Breast epithelium (tissue), 4 donors: ENCODE data around the gene IL27RA. TPM values are rescaled to one million over a fixed set of nuclear protein-coding genes. Genes with fewer than 3 reads are reported as not detected.
"Not testable (repeated sequence)": the region's sequence is repeated elsewhere in the genome, so short reads cannot be mapped to it uniquely, and the experiment has no call there.

Experiments
- DNase-seq, 2 donors: peaks; one replicate each; pipeline ENCODE4 v3.0.0-alpha.2; 2019; ENCODE audit warnings: low spot score in 2 of 2
- H3K27ac ChIP-seq, 2 donors: fragments of 200-600 bp; sonication (generic) in 1 of 2; one replicate each; pipeline ENCODE4 v1.5.1; 2016 to 2019; ENCODE audit warnings: mild to moderate bottlenecking in 1 of 2
- H3K27me3 ChIP-seq, 2 donors: fragments of 200-600 bp; sonication (generic) in 1 of 2; one replicate each; pipeline versions ENCODE4 v1.5.1 to v1.6.0; 2017 to 2019; ENCODE audit warnings: control low read depth in 1 of 2, mild to moderate bottlenecking in 1 of 2
- H3K36me3 ChIP-seq: fragments of 200-600 bp; one replicate; pipeline ENCODE4 v1.5.1; 2019
- H3K4me1 ChIP-seq, 2 donors: fragments of 200-600 bp; sonication (generic); one replicate each; pipeline ENCODE4 v1.5.1; 2016 to 2019; ENCODE audit warnings: control low read depth in 1 of 2
- H3K4me3 ChIP-seq, 3 donors: fragments of 200-600 bp; sonication (generic); 1 replicate in 2 of 3; 2 replicates in 1 of 3; pipeline ENCODE4 v1.5.1; 2016 to 2019; ENCODE audit warnings: mild to moderate bottlenecking in 3 of 3, moderate library complexity in 2 of 3
- H3K9me3 ChIP-seq, 2 donors: fragments of 200-600 bp; sonication (generic) in 1 of 2; one replicate each; pipeline ENCODE4 v1.5.1; 2016 to 2019; ENCODE audit warnings: control low read depth in 1 of 2
- POLR2A ChIP-seq: fragments of 450-650 bp; IDR thresholded peaks from one replicate; pipeline ENCODE4 v1.6.1; 2016; ENCODE audit warnings: antibody characterized with exemption, mild to moderate bottlenecking, moderate library complexity
- POLR2AphosphoS5 ChIP-seq, 3 donors: sonication (generic); formaldehyde crosslinking; IDR thresholded peaks; one replicate each; pipeline ENCODE4 v1.6.1; 2017; ENCODE audit warnings: antibody characterized with exemption in 3 of 3
- intact Hi-C: fragments of 100-400 bp; cut with DNase I; formaldehyde crosslinking; loops from one replicate; pipeline ENCODE4 v1.15.1; 2023; ENCODE audit warnings: low total_unique reads
- total RNA-seq, 3 donors: library from RNA; depleted of rRNA; stranded (reverse); fragments of >200 nt; gene quantifications; one replicate each; pipeline ENCODE4 v1.1.0, GENCODE V29; 2016
- TF ChIP-seq, protein P1 (sequence below), 3 donors: fragments of 450-650 bp; IDR thresholded peaks; one replicate each; pipeline ENCODE4 v1.5.1; 2016 to 2017; ENCODE audit warnings: antibody characterized with exemption in 3 of 3, mild to moderate bottlenecking in 3 of 3, moderate library complexity in 3 of 3

The IL27RA gene
- total RNA-seq, 3 donors from 2014 or later: 5.1 to 11.0 (median 5.2) TPM

DNA sequence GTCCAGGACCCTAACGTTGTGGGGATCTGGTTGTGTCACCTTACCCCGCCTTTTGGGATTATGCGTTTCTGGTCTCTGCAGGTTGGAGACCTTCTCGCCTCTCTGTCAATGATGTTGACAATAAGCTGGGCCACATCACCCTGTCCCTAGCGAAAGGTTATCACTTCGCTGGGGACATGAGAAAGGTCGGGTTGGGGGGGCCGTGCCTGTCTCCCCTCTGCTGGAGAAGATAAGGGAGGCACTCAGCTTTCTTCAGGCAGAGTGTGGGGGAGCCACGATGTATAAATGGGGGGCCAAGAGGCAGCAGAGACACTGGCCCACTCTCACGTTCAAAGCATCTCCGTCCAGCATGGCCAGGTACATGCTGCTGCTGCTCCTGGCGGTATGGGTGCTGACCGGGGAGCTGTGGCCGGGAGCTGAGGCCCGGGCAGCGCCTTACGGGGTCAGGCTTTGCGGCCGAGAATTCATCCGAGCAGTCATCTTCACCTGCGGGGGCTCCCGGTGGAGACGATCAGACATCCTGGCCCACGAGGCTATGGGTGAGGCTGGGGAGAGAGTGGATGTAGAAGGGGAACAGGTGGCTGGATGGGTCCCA, 3.6 kb upstream of the IL27RA start, which contains the start of gene RLN3:
TSS of gene RLN3 (plus strand) at position 293 of the 595 bp plus-strand sequence. CDS start at position 350, 57 bp downstream.
- intact Hi-C loops: no loop called here
- no peak for DNase-seq
- no peak within 1 kb of the TSS for H3K4me3 ChIP-seq
- TF ChIP-seq POLR2A: no peak
- TF ChIP-seq, protein P1, sequence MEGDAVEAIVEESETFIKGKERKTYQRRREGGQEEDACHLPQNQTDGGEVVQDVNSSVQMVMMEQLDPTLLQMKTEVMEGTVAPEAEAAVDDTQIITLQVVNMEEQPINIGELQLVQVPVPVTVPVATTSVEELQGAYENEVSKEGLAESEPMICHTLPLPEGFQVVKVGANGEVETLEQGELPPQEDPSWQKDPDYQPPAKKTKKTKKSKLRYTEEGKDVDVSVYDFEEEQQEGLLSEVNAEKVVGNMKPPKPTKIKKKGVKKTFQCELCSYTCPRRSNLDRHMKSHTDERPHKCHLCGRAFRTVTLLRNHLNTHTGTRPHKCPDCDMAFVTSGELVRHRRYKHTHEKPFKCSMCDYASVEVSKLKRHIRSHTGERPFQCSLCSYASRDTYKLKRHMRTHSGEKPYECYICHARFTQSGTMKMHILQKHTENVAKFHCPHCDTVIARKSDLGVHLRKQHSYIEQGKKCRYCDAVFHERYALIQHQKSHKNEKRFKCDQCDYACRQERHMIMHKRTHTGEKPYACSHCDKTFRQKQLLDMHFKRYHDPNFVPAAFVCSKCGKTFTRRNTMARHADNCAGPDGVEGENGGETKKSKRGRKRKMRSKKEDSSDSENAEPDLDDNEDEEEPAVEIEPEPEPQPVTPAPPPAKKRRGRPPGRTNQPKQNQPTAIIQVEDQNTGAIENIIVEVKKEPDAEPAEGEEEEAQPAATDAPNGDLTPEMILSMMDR (IDR thresholded peaks at IDR 0.05): no peak
- TF ChIP-seq POLR2AphosphoS5 (IDR thresholded peaks at IDR 0.05): no peak
- no peak within 1 kb of the TSS for H3K27ac ChIP-seq
- peaks cover 0 to 4% of the 10 kb centered on the region in 2 donors for H3K4me1 ChIP-seq
- H3K27me3 ChIP-seq: no peaks in the 10 kb centered on the region
- H3K9me3 ChIP-seq: no peaks in the 10 kb centered on the region
- no peaks in the 10 kb centered on the region for H3K36me3 ChIP-seq

DNA sequence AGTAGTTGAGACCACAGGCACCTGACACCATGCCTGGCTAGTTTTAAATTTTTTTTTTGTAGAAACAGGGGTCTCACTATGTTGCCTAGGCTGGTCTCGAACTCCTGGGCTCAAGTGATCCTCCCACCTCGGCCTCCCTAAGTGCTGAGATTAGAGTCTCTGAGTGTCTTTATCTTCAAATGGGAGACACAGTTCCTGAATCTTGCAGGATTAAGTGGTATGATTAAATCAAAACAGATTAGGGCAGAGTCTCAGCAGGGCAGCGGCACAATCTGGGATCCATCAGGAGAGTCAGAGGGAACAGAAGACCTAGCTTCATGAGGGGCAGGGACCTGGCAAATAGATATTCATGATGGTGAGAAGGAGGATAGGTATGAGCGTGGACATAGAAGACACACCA, 2.7 kb upstream of the IL27RA start:
- no peak overlapping the region for H3K4me3 ChIP-seq
- intact Hi-C loops: no loop called here
- no peak overlapping the region for H3K27ac ChIP-seq
- no peaks in the 10 kb centered on the region for H3K9me3 ChIP-seq
- TF ChIP-seq, protein P1 (IDR thresholded peaks at IDR 0.05): no peak
- TF ChIP-seq POLR2AphosphoS5 (IDR thresholded peaks at IDR 0.05) (no peak), POLR2A (no peak)
- no peaks in the 10 kb centered on the region for H3K27me3 ChIP-seq
- DNase-seq: no peak
- H3K4me1 ChIP-seq: peaks cover 0 to 4% of the 10 kb centered on the region in 2 donors
- no peaks in the 10 kb centered on the region for H3K36me3 ChIP-seq

DNA sequence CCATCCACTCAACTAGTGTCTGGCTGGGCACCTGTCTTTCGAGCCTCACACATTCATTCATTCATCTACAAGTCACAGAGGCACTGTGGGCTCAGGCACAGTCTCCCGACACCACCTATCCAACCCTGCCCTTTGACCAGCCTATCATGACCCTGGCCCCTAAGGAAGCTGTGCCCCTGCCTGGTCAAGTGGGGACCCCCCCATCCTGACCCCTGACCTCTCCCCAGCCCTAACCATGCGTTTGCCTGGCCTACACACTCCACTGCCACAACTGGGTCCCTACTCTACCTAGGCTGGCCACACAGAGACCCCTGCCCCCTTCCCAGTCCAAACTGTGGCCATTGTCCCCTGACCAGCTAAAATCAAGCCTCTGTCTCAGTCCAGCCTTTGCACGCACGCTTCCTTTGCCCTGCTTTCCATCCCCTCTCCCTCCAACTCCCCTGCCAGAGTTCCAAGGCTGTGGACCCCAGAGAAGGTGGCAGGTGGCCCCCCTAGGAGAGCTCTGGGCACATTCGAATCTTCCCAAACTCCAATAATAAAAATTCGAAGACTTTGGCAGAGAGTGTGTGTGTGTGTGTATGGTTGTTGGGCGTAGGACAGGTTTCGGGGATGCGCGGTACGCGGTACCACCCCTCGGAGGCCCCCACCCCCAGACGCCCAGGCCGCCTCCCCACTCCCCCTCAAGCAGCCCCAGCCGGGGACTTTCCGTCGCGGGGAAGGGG, 404 bp upstream of the IL27RA start:
- Histone ChIP-seq H3K9me3 (no peaks in the 10 kb centered on the region), H3K27ac (peak overlapping the region; percentile 75 to 79), H3K27me3 (no peaks in the 10 kb centered on the region), H3K36me3 (no peaks in the 10 kb centered on the region), H3K4me1 (peaks cover 0 to 4% of the 10 kb centered on the region in 2 donors), H3K4me3 (peak overlapping the region; percentile 57 to 78 (median 66))
- intact Hi-C loops: no loop called here
- no peak for DNase-seq
- TF ChIP-seq POLR2AphosphoS5 (IDR thresholded peaks at IDR 0.05) (no peak), POLR2A (no peak)
- TF ChIP-seq, protein P1 (IDR thresholded peaks at IDR 0.05): no peak

GRCh38 chr19:14033946-14034345, 2.4 kb downstream of the IL27RA start:
- no peak for DNase-seq
- TF ChIP-seq POLR2A (no peak), POLR2AphosphoS5 (IDR thresholded peaks at IDR 0.05) (no peak)
- TF ChIP-seq, protein P1 (IDR thresholded peaks at IDR 0.05): no peak
- H3K36me3 ChIP-seq: no peaks in the 10 kb centered on the region
- no peak overlapping the region for H3K27ac ChIP-seq
- no peaks in the 10 kb centered on the region for H3K27me3 ChIP-seq
- intact Hi-C loops: no loop called here
- H3K9me3 ChIP-seq: no peaks in the 10 kb centered on the region
- peaks cover 0 to 4% of the 10 kb centered on the region in 2 donors for H3K4me1 ChIP-seq
- H3K4me3 ChIP-seq: no peak overlapping the region

- H3K27ac ChIP-seq, H3K27me3 ChIP-seq, H3K9me3 ChIP-seq, H3K4me1 ChIP-seq, intact Hi-C loops, DNase-seq, H3K4me3 ChIP-seq, H3K36me3 ChIP-seq: not testable (repeated sequence)
These were observed 3.6 kb downstream of the IL27RA start for GRCh38 chr19:14035159-14035558.
